ENCODE measurements around the gene LYZL4. TPM values are rescaled to one million over a fixed set of nuclear protein-coding genes. Genes with fewer than 3 reads are reported as not detected.

The LYZL4 gene
- total RNA-seq (not detected in 2 replicates), polyA plus RNA-seq (not detected in 2 replicates), polyA minus RNA-seq (not detected in 2 replicates)
- total RNA-seq (2013): not detected

- Histone ChIP-seq H3K27me3 (replicated peaks in 1 of 4; ENCODE audit: control extremely low read depth in 1 of 4, control insufficient read depth in 3 of 4, insufficient read depth in 4 of 4, low read length in 3 of 4) (peaks cover 0 to 10% (median 0%) of the 10 kb centered on the region in 4 experiments), H3K4me2 (replicated peaks; ENCODE audit: low read depth, low read length, poor library complexity, severe bottlenecking) (no peak within 1 kb of the TSS), H3K9me3 (ENCODE audit: control extremely low read depth in 1 of 3, control insufficient read depth in 2 of 3, insufficient read depth in 1 of 3, low read length in 2 of 3) (no peaks in the 10 kb centered on the region), H2AFZ (ENCODE audit: insufficient read depth, low read depth, low read length, poor library complexity, severe bottlenecking) (no peak within 1 kb of the TSS), H3K9ac (ENCODE audit: low read length) (no peak within 1 kb of the TSS), H3K27ac (ENCODE audit: low read length in 2 of 2) (no peak within 1 kb of the TSS), H3K4me1 (ENCODE audit: control insufficient read depth in 2 of 2, insufficient read depth in 2 of 2, low read length in 2 of 2) (no peaks in the 10 kb centered on the region), H4K20me1 (ENCODE audit: control insufficient read depth, insufficient read depth, low read length, poor library complexity, severe bottlenecking) (no peaks in the 10 kb centered on the region), H3K4me3 (ENCODE audit: control extremely low read depth in 1 of 5, extremely low read depth in 1 of 5, insufficient read depth in 1 of 5, low read depth in 2 of 5, low read length in 4 of 5) (no peak within 1 kb of the TSS), H3K79me2 (ENCODE audit: control insufficient read depth, insufficient read depth, low read length) (no peaks in the 10 kb centered on the region), H3K36me3 (replicated peaks in 1 of 2; ENCODE audit: control extremely low read depth in 1 of 2, control insufficient read depth in 1 of 2, extremely low read depth in 1 of 2, insufficient read depth in 2 of 2, low read length in 1 of 2) (no peaks in the 10 kb centered on the region)
- no peak within 1 kb of the TSS for H3K27ac Mint-ChIP-seq
- no peaks in the 10 kb centered on the region for H3K4me1 Mint-ChIP-seq
- ChIA-PET POLR2A (no interaction called here), CTCF (no interaction called here)
- intact Hi-C loops (cut with micrococcal nuclease): no loop called here
- H3K9me3 Mint-ChIP-seq (ENCODE audit: insufficient read depth): no peaks in the 10 kb centered on the region
- DNase-seq (no peak), ATAC-seq (ENCODE audit: low read depth) (no peak)
- no peak within 1 kb of the TSS for H3K4me3 Mint-ChIP-seq
- 100% methylated on average over 1 of the region's 5 CpGs for WGBS (ENCODE audit: insufficient coverage)
- H3K27me3 Mint-ChIP-seq: peaks cover 24% of the 10 kb centered on the region
- TF ChIP-seq EZH2 (IDR thresholded peaks at IDR 0.05; ENCODE audit: borderline replicate concordance, insufficient read depth, low read depth, low read length, poor library complexity, severe bottlenecking): no peak
- TF ChIP-seq CTCF (IDR thresholded peaks at IDR 0.05): no peak
These were observed at the start of gene LYZL4 for GRCh38 chr3:42410370-42411131. Gene LYZL4, minus strand, starts transcription at chr3:42410610. Its CDS starts 3,359 bp downstream, at chr3:42407251.

- intact Hi-C loops (cut with micrococcal nuclease): no loop called here
- ChIA-PET CTCF (no interaction called here), POLR2A (no interaction called here)
- Histone ChIP-seq H3K79me2 (ENCODE audit: control insufficient read depth, insufficient read depth, low read length) (no peaks in the 10 kb centered on the region), H3K4me1 (ENCODE audit: control insufficient read depth in 2 of 2, insufficient read depth in 2 of 2, low read length in 2 of 2) (no peaks in the 10 kb centered on the region), H3K36me3 (replicated peaks in 1 of 2; ENCODE audit: control extremely low read depth in 1 of 2, control insufficient read depth in 1 of 2, extremely low read depth in 1 of 2, insufficient read depth in 2 of 2, low read length in 1 of 2) (no peaks in the 10 kb centered on the region), H3K9me3 (ENCODE audit: control extremely low read depth in 1 of 3, control insufficient read depth in 2 of 3, insufficient read depth in 1 of 3, low read length in 2 of 3) (peaks cover 0 to 4% (median 1%) of the 10 kb centered on the region in 3 donors), H3K4me3 (ENCODE audit: control extremely low read depth in 1 of 5, extremely low read depth in 1 of 5, insufficient read depth in 1 of 5, low read depth in 2 of 5, low read length in 4 of 5) (no peak overlapping the region), H3K4me2 (replicated peaks; ENCODE audit: low read depth, low read length, poor library complexity, severe bottlenecking) (no peak overlapping the region), H4K20me1 (ENCODE audit: control insufficient read depth, insufficient read depth, low read length, poor library complexity, severe bottlenecking) (no peaks in the 10 kb centered on the region), H3K27me3 (replicated peaks in 1 of 4; ENCODE audit: control extremely low read depth in 1 of 4, control insufficient read depth in 3 of 4, insufficient read depth in 4 of 4, low read length in 3 of 4) (peaks cover 0 to 3% (median 0%) of the 10 kb centered on the region in 4 experiments), H3K9ac (ENCODE audit: low read length) (no peak overlapping the region), H2AFZ (ENCODE audit: insufficient read depth, low read depth, low read length, poor library complexity, severe bottlenecking) (no peak overlapping the region), H3K27ac (ENCODE audit: low read length in 2 of 2) (no peak overlapping the region)
- Mint-ChIP-seq H3K4me3 (no peak overlapping the region), H3K9me3 (ENCODE audit: insufficient read depth) (no peaks in the 10 kb centered on the region), H3K4me1 (no peaks in the 10 kb centered on the region), H3K27ac (no peak overlapping the region), H3K27me3 (peaks cover 17% of the 10 kb centered on the region)
- TF ChIP-seq CTCF (IDR thresholded peaks at IDR 0.05): no peak
- no peak for TF ChIP-seq EZH2 (IDR thresholded peaks at IDR 0.05; ENCODE audit: borderline replicate concordance, insufficient read depth, low read depth, low read length, poor library complexity, severe bottlenecking)
- DNase-seq (no peak), ATAC-seq (ENCODE audit: low read depth) (no peak)
These were observed 48.7 kb upstream of the LYZL4 start for GRCh38 chr3:42459151-42459550.

All from B cell (primary cell).